Measurements from ENCODE around the gene MYOCD.

DNA sequence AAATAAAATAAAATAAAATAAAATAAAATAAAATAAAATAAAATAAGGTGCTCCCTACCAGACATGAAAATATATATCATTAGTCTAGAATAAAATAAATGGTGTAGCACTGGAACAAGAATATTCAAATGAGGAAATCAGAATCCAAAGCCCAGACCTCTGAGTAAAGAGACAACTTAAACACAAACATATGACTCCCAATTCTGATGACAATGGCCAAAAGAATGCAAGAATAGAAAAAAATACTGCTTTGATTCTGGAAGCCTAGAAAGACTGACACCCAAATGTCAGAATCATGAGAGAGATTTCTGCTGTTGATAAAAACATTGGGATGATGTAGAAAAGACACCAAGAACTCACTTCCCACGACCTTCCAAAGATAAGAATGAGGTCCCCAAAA is 27.9 kb downstream of the MYOCD start:
- TF ChIP-seq, protein P1, sequence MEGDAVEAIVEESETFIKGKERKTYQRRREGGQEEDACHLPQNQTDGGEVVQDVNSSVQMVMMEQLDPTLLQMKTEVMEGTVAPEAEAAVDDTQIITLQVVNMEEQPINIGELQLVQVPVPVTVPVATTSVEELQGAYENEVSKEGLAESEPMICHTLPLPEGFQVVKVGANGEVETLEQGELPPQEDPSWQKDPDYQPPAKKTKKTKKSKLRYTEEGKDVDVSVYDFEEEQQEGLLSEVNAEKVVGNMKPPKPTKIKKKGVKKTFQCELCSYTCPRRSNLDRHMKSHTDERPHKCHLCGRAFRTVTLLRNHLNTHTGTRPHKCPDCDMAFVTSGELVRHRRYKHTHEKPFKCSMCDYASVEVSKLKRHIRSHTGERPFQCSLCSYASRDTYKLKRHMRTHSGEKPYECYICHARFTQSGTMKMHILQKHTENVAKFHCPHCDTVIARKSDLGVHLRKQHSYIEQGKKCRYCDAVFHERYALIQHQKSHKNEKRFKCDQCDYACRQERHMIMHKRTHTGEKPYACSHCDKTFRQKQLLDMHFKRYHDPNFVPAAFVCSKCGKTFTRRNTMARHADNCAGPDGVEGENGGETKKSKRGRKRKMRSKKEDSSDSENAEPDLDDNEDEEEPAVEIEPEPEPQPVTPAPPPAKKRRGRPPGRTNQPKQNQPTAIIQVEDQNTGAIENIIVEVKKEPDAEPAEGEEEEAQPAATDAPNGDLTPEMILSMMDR (optimal IDR thresholded peaks at IDR 0.05 in 1 of 3, IDR thresholded peaks at IDR 0.05 in 1 of 3, conservative IDR thresholded peaks at IDR 0.05 in 1 of 3; ENCODE audit: extremely low read depth in 1 of 3, insufficient read depth in 2 of 3, low read length in 3 of 3), result no peak
- TF ChIP-seq EZH2 (IDR thresholded peaks at IDR 0.05; ENCODE audit: low read length), result no peak
